HepG2 (cell line): Measurements from ENCODE around the gene PRKN. TPM values are rescaled to one million over a fixed set of nuclear protein-coding genes. Genes with fewer than 3 reads are reported as not detected.

Experiments
- ATAC-seq: fragments of 200-7000 bp; cut with Tn5 transposase; 3 replicates; pipeline ENCODE4 v1.9.1; 2020; ENCODE audit warnings: mild to moderate bottlenecking, moderate library complexity
- BruUV-seq: library from RNA; stranded (reverse); fragments of 400-500 nt; replicated peaks from 2 replicates; lab custom pipeline; 2021; lab: Mats Ljungman, UMichigan
- CTCF ChIA-PET: fragments of 300-600 bp; formaldehyde crosslinking; extraction: SDS; loops from one replicate; lab custom pipeline; 2021; ENCODE audit warnings: low total read pairs, inconsistent platforms, low intra/inter-chr PET ratio; lab: Yijun Ruan, JAX
- POLR2A ChIA-PET: fragments of 350-600 bp; sonication (Branson Sonifier 250); formaldehyde crosslinking; loops from one replicate; lab custom pipeline; 2020; ENCODE audit warnings: antibody characterized with exemption, inconsistent platforms; lab: Yijun Ruan, JAX
- DNase-seq: peaks from one replicate; pipeline ENCODE4 v3.0.0-alpha.2; 2015; ENCODE audit warnings: low spot score
- FAIRE-seq: peaks from 3 replicates; lab custom pipeline; 2011; peaks lifted over from hg19 to GRCh38; lab: Jason Lieb, UNC
- H2AFZ ChIP-seq: one replicate; pipeline ENCODE4 v1.6.1; 2011; ENCODE audit warnings: low read length, inconsistent platforms
- H3K27ac ChIP-seq: fragments of 300-600 bp; 3 replicates; pipeline ENCODE4 v1.8.0; 2011; ENCODE audit warnings: mixed run types, mild to moderate bottlenecking, mixed read lengths, low read length, inconsistent platforms; ENCODE audit not compliant: insufficient read depth; ENCODE audit errors: extremely low read length
- H3K27me3 ChIP-seq, 2 experiments: fragments of 200-600 bp in 1 of 2; 2 replicates in 1 of 2; 3 replicates in 1 of 2; pipeline versions ENCODE4 v1.6.0 to v1.8.0; 2011; ENCODE audit warnings: low read length in 2 of 2, mild to moderate bottlenecking in 2 of 2, moderate library complexity in 2 of 2, inconsistent platforms in 1 of 2; ENCODE audit not compliant: insufficient read depth in 2 of 2, control insufficient read depth in 1 of 2
- H3K36me3 ChIP-seq, 2 experiments: fragments of 200-600 bp in 1 of 2; replicated peaks in 1 of 2; 2 replicates in 1 of 2; 3 replicates in 1 of 2; pipeline versions ENCODE4 v1.5.1 to v1.8.0; 2011; ENCODE audit warnings: low read length in 2 of 2, inconsistent platforms in 1 of 2; ENCODE audit not compliant: insufficient read depth in 2 of 2, control insufficient read depth in 1 of 2
- H3K4me1 ChIP-seq: 2 replicates; pipeline ENCODE4 v1.5.1; 2012; ENCODE audit warnings: low read length, inconsistent platforms; ENCODE audit not compliant: insufficient read depth
- H3K4me2 ChIP-seq: 2 replicates; pipeline ENCODE4 v1.6.0; 2011; ENCODE audit warnings: low read depth, low read length, inconsistent platforms
- H3K4me3 ChIP-seq, 3 experiments: fragments of 200-600 bp in 1 of 3; sonication (generic), shearing (Covaris generic) in 1 of 3; replicated peaks in 1 of 3; 2 replicates each; pipeline ENCODE4 v1.5.1; 2011 to 2016; ENCODE audit warnings: low read length in 3 of 3, inconsistent platforms in 2 of 3, low read depth in 2 of 3, mild to moderate bottlenecking in 2 of 3, control low read depth in 1 of 3, mixed read lengths in 1 of 3; ENCODE audit not compliant: insufficient read depth in 1 of 3
- H3K79me2 ChIP-seq: one replicate; pipeline ENCODE4 v1.6.1; 2011; ENCODE audit warnings: low read length, inconsistent platforms; ENCODE audit not compliant: insufficient read depth
- H3K9ac ChIP-seq: 2 replicates; pipeline ENCODE4 v1.6.0; 2011; ENCODE audit warnings: mild to moderate bottlenecking, low read depth, low read length, inconsistent platforms; ENCODE audit not compliant: insufficient read depth
- H3K9me3 ChIP-seq: 2 replicates; pipeline ENCODE4 v1.5.1; 2012; ENCODE audit warnings: mild to moderate bottlenecking, low read length
- H4K20me1 ChIP-seq: 2 replicates; pipeline ENCODE4 v1.6.0; 2011; ENCODE audit warnings: inconsistent platforms, mild to moderate bottlenecking, low read length, moderate library complexity; ENCODE audit not compliant: insufficient read depth
- ADNP ChIP-seq: sonication (generic); formaldehyde crosslinking; IDR thresholded peaks from 2 replicates; pipeline ENCODE4 v1.4.0; 2020; ENCODE audit warnings: missing genetic modification reagents
- ATF7 ChIP-seq, 2 experiments: fragments of 450-650 bp in 1 of 2; sonication (generic) in 1 of 2; formaldehyde crosslinking in 1 of 2; IDR thresholded peaks; 2 replicates each; pipeline versions ENCODE4 v1.4.0 to v1.6.1; 2016 to 2020; ENCODE audit warnings: antibody characterized with exemption in 1 of 2, mild to moderate bottlenecking in 1 of 2, missing genetic modification reagents in 1 of 2
- CEBPB ChIP-seq: IDR thresholded peaks from 2 replicates; pipeline ENCODE4 v1.6.1; 2011; ENCODE audit warnings: low read depth, low read length, improper control_type of control experiment, borderline replicate concordance
- E2F5 ChIP-seq: sonication (generic); formaldehyde crosslinking; conservative IDR thresholded peaks from 2 replicates; pipeline ENCODE4 v1.4.0; 2020; ENCODE audit warnings: missing genetic modification reagents
- MAFF ChIP-seq: IDR thresholded peaks from 2 replicates; pipeline ENCODE4 v1.6.1; 2011; ENCODE audit warnings: low read depth, low read length, improper control_type of control experiment
- MXD3 ChIP-seq: IDR thresholded peaks from 2 replicates; pipeline ENCODE4 v1.6.1; 2016; ENCODE audit warnings: mild to moderate bottlenecking, missing biosample characterization, missing genetic modification reagents
- MYNN ChIP-seq: sonication (generic); formaldehyde crosslinking; IDR thresholded peaks from 2 replicates; pipeline ENCODE4 v1.4.0; 2020; ENCODE audit warnings: mild to moderate bottlenecking, low read depth, missing genetic modification reagents
- NONO ChIP-seq, 2 experiments: fragments of 450-650 bp in 1 of 2; sonication (generic) in 1 of 2; formaldehyde crosslinking in 1 of 2; IDR thresholded peaks in 1 of 2; conservative IDR thresholded peaks in 1 of 2; 2 replicates each; pipeline versions ENCODE4 v1.6.1 to v1.8.0; 2017 to 2022; ENCODE audit warnings: mild to moderate bottlenecking in 1 of 2, missing genetic modification reagents in 1 of 2, moderate library complexity in 1 of 2
- NR2F6 ChIP-seq, 2 experiments: IDR thresholded peaks; 2 replicates each; pipeline ENCODE4 v1.6.1; 2016; ENCODE audit warnings: antibody characterized with exemption in 1 of 2, mild to moderate bottlenecking in 1 of 2
- SOX6 ChIP-seq, 2 experiments: fragments of 450-650 bp in 1 of 2; sonication (generic) in 1 of 2; formaldehyde crosslinking in 1 of 2; IDR thresholded peaks; 2 replicates each; pipeline versions ENCODE4 v1.4.0 to v1.6.1; 2017 to 2020; ENCODE audit warnings: antibody characterized with exemption in 1 of 2, mild to moderate bottlenecking in 1 of 2, missing genetic modification reagents in 1 of 2
- ZBTB21 ChIP-seq: sonication (generic); formaldehyde crosslinking; IDR thresholded peaks from 2 replicates; pipeline ENCODE4 v1.4.0; 2020; ENCODE audit warnings: missing genetic modification reagents
- ZNF282 ChIP-seq: fragments of 450-650 bp; IDR thresholded peaks from 2 replicates; pipeline ENCODE4 v1.6.1; 2018; ENCODE audit not compliant: partially characterized antibody
- ZNF713 ChIP-seq: sonication (generic); formaldehyde crosslinking; IDR thresholded peaks from 2 replicates; pipeline ENCODE4 v1.4.0; 2020; ENCODE audit warnings: mild to moderate bottlenecking, missing genetic modification reagents
- WGBS: methylation state at CpG from one replicate; pipeline ENCODE4 v1.1.6; 2017; ENCODE audit warnings: low lambda C conversion rate; 5-methylcytosine and 5-hydroxymethylcytosine counted together
- in situ Hi-C: cut with HindIII; loops from 2 replicates; pipeline ENCODE4 v1.10.0; 2017; ENCODE audit warnings: low pct_unique_long_range_greater_than_20kb; ENCODE audit not compliant: extremely low pct_ligation_motif_present
- intact Hi-C: fragments of 100-400 bp; cut with micrococcal nuclease; formaldehyde crosslinking; loops from one replicate; pipeline ENCODE4 v1.10.0; 2022; ENCODE audit not compliant: unreplicated experiment
- polyA plus RNA-seq, 8 experiments: library from polyadenylated mRNA; depleted of rRNA in 3 of 8; stranded (reverse) in 7 of 8; unstranded in 1 of 8; fragments of >200 nt; fragmentation: Illumina TruSeq in 4 of 8; extraction: Trizol in 4 of 8; gene quantifications; 2 replicates each; pipeline versions ENCODE4 v1.2.1 to v1.2.3, GENCODE V29; 2011 to 2016; ENCODE audit warnings: low read depth in 4 of 8, missing spikeins in 1 of 8, mixed read lengths in 1 of 8; ENCODE audit not compliant: insufficient read depth in 1 of 8
- total RNA-seq, 5 experiments: library from RNA; depleted of rRNA; stranded (reverse); fragments of >200 nt; fragmentation: Illumina TruSeq; extraction: Trizol; gene quantifications; 2 replicates each; pipeline ENCODE4 v1.2.3, GENCODE V29; 2016; ENCODE audit warnings: low read depth in 1 of 5
- TF ChIP-seq, protein P1 (sequence below): sonication (generic); formaldehyde crosslinking; IDR thresholded peaks from 2 replicates; pipeline ENCODE4 v1.4.0; 2020; ENCODE audit warnings: missing genetic modification reagents, borderline replicate concordance

The PRKN gene
- total and polyA plus RNA-seq, 2 of the 13 experiments (the other 11 are each of a cell fraction or from before 2014, with no cell fraction given): 0.31 to 0.44 TPM

GRCh38 chr6:162178666-162179065 lies 548.9 kb downstream of the PRKN start:
- BruUV-seq: no TSS peak
- FAIRE-seq: no peak
- intact Hi-C loops (no loop called here), in situ Hi-C loops (no loop called here)
- ATAC-seq: no peak
- no peak overlapping the region for H3K4me2 ChIP-seq
- no peaks in the 10 kb centered on the region for H3K36me3 ChIP-seq
- H2AFZ ChIP-seq: no peak overlapping the region
- CTCF ChIA-PET: no interaction called here
- no peaks in the 10 kb centered on the region for H3K4me1 ChIP-seq
- no peaks in the 10 kb centered on the region for H4K20me1 ChIP-seq
- no peaks in the 10 kb centered on the region; a peak in 1 of 5 replicates for H3K27me3 ChIP-seq
- TF ChIP-seq ATF7 (IDR thresholded peaks at IDR 0.05) (peak; percentile 33; the same call in 1 of the 2 replicates), ATF7 (CRISPR knock-in tag; IDR thresholded peaks at IDR 0.05) (no peak), CEBPB (peak; percentile 10; the same call in 1 of the 2 replicates), NONO (IDR thresholded peaks at IDR 0.05) (no peak), NONO (CRISPR knock-in tag; conservative IDR thresholded peaks at IDR 0.05) (no peak), MYNN (CRISPR knock-in tag) (no peak), MAFF (0 out of 2 replicates have a peak, but pooled peaks have one; percentile 21), ADNP (CRISPR knock-in tag) (no peak)
- 28% methylated on average over 8 of the region's 8 CpGs for WGBS
- DNase-seq: no peak
- no peaks in the 10 kb centered on the region for H3K9me3 ChIP-seq
- POLR2A ChIA-PET: no interaction called here
- no peak overlapping the region for H3K9ac ChIP-seq
- H3K27ac ChIP-seq: no peak overlapping the region
- H3K79me2 ChIP-seq: no peaks in the 10 kb centered on the region
- no peak overlapping the region for H3K4me3 ChIP-seq

GRCh38 chr6:162178266-162178665 lies 549.3 kb downstream of the PRKN start:
- POLR2A ChIA-PET: no interaction called here
- Histone ChIP-seq H3K4me1 (no peaks in the 10 kb centered on the region), H3K9me3 (no peaks in the 10 kb centered on the region), H4K20me1 (no peaks in the 10 kb centered on the region), H3K27ac (no peak overlapping the region), H3K79me2 (no peaks in the 10 kb centered on the region), H3K4me2 (no peak overlapping the region), H2AFZ (no peak overlapping the region), H3K4me3 (no peak overlapping the region), H3K9ac (no peak overlapping the region), H3K27me3 (no peaks in the 10 kb centered on the region; a peak in 1 of 5 replicates), H3K36me3 (no peaks in the 10 kb centered on the region)
- no TSS peak for BruUV-seq
- no peak for DNase-seq
- ATAC-seq: no peak
- CTCF ChIA-PET: no interaction called here
- intact Hi-C loops (no loop called here), in situ Hi-C loops (no loop called here)
- no peak for FAIRE-seq
- 12% methylated on average over 3 of the region's 3 CpGs for WGBS
- TF ChIP-seq NR2F6 (IDR thresholded peaks at IDR 0.05) (no peak), NR2F6 (CRISPR knock-in tag; IDR thresholded peaks at IDR 0.05) (no peak), SOX6 (IDR thresholded peaks at IDR 0.05) (no peak), SOX6 (CRISPR knock-in tag; IDR thresholded peaks at IDR 0.05) (no peak), ZBTB21 (CRISPR knock-in tag) (no peak), MXD3 (no peak), E2F5 (CRISPR knock-in tag) (no peak), ZNF282 (no peak), ZNF713 (no peak)
- TF ChIP-seq, protein P1, sequence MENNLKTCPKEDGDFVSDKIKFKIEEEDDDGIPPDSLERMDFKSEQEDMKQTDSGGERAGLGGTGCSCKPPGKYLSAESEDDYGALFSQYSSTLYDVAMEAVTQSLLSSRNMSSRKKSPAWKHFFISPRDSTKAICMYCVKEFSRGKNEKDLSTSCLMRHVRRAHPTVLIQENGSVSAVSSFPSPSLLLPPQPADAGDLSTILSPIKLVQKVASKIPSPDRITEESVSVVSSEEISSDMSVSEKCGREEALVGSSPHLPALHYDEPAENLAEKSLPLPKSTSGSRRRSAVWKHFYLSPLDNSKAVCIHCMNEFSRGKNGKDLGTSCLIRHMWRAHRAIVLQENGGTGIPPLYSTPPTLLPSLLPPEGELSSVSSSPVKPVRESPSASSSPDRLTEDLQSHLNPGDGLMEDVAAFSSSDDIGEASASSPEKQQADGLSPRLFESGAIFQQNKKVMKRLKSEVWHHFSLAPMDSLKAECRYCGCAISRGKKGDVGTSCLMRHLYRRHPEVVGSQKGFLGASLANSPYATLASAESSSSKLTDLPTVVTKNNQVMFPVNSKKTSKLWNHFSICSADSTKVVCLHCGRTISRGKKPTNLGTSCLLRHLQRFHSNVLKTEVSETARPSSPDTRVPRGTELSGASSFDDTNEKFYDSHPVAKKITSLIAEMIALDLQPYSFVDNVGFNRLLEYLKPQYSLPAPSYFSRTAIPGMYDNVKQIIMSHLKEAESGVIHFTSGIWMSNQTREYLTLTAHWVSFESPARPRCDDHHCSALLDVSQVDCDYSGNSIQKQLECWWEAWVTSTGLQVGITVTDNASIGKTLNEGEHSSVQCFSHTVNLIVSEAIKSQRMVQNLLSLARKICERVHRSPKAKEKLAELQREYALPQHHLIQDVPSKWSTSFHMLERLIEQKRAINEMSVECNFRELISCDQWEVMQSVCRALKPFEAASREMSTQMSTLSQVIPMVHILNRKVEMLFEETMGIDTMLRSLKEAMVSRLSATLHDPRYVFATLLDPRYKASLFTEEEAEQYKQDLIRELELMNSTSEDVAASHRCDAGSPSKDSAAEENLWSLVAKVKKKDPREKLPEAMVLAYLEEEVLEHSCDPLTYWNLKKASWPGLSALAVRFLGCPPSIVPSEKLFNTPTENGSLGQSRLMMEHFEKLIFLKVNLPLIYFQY (CRISPR knock-in tag): no peak
